ENCODE results near the gene SLC9A8.

DNA sequence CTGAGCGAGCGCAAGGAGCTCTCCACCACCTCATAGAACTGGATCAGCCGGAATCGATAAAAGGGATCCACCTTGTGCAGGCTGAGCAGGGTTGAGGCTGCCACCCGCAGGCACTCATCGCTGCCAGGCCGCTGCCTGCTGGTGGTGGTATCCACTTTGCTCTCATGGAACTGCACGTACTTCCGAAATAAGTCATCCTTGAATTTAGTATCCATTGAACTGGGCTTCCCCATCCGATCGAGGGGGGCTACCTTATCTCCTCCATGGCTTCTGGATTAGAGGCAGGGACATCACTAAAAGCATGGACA, 95.6 kb downstream of the SLC9A8 start:
- TF ChIP-seq, protein P1, sequence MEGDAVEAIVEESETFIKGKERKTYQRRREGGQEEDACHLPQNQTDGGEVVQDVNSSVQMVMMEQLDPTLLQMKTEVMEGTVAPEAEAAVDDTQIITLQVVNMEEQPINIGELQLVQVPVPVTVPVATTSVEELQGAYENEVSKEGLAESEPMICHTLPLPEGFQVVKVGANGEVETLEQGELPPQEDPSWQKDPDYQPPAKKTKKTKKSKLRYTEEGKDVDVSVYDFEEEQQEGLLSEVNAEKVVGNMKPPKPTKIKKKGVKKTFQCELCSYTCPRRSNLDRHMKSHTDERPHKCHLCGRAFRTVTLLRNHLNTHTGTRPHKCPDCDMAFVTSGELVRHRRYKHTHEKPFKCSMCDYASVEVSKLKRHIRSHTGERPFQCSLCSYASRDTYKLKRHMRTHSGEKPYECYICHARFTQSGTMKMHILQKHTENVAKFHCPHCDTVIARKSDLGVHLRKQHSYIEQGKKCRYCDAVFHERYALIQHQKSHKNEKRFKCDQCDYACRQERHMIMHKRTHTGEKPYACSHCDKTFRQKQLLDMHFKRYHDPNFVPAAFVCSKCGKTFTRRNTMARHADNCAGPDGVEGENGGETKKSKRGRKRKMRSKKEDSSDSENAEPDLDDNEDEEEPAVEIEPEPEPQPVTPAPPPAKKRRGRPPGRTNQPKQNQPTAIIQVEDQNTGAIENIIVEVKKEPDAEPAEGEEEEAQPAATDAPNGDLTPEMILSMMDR (IDR thresholded peaks at IDR 0.05; ENCODE audit: insufficient read depth, low read length), result no peak
- TF ChIP-seq GABPA (IDR thresholded peaks at IDR 0.05; ENCODE audit: low read depth), result no peak

Measured in HL-60 (cell line).